Right atrium auricular region (tissue), 2 donors: ENCODE measurements around the gene TBX2. TPM values are rescaled to one million over a fixed set of nuclear protein-coding genes. Genes with fewer than 3 reads are reported as not detected.

Experiments used
- DNase-seq: peaks from one replicate; pipeline ENCODE4 v3.0.0-alpha.2; 2019; ENCODE audit warnings: low spot score
- H3K27ac ChIP-seq, 2 donors: fragments of 200-600 bp; sonication (generic); 1 replicate in 1 of 2; 2 replicates in 1 of 2; pipeline ENCODE4 v1.5.1; 2016 to 2019
- H3K27me3 ChIP-seq, 2 donors: fragments of 200-600 bp; sonication (generic); one replicate each; pipeline versions ENCODE4 v1.5.1 to v1.6.0; 2017 to 2019
- H3K36me3 ChIP-seq: fragments of 200-600 bp; sonication (generic); one replicate; pipeline ENCODE4 v1.5.1; 2016
- H3K4me1 ChIP-seq, 2 donors: fragments of 200-600 bp; sonication (generic); one replicate each; pipeline versions ENCODE4 v1.5.1 to v1.6.0; 2017 to 2019
- H3K4me3 ChIP-seq, 2 donors: fragments of 200-600 bp; sonication (generic); 1 replicate in 1 of 2; 2 replicates in 1 of 2; pipeline ENCODE4 v1.5.1; 2017 to 2019; ENCODE audit warnings: mild to moderate bottlenecking in 1 of 2, moderate library complexity in 1 of 2
- H3K9me3 ChIP-seq, 2 donors: fragments of 200-600 bp; sonication (generic); one replicate each; pipeline ENCODE4 v1.5.1; 2019
- total RNA-seq, 2 donors: library from RNA; depleted of rRNA; stranded (reverse); fragments of >200 nt; gene quantifications; one replicate each; pipeline ENCODE4 v1.1.0, GENCODE V29; 2016
- TF ChIP-seq, protein P1 (sequence below), 2 donors: fragments of 200-600 bp; sonication (generic); IDR thresholded peaks; one replicate each; pipeline ENCODE4 v1.5.1; 2019; ENCODE audit warnings: antibody characterized with exemption in 2 of 2

Gene TBX2
- total RNA-seq, 2 donors from 2014 or later: 4.3 to 6.9 TPM

DNA sequence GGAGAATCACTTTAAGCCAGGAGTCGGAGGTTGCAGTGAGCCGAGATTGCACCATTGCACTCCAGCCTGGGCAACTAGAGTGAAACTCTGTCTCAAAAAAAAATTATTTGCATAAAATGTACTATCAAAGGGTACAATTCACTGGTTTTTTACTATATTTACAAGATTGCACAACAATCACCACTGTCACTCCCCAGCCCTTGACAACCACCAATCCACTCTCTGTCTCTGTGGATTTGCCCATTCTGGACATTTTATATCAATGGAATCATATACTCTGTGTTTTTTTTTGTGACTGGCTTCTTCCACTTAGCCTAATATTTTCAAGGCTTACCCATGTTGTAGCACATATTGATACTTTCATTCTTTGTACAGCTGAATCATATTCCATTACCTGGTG is 18.8 kb downstream of the TBX2 start:
- TF ChIP-seq, protein P1, sequence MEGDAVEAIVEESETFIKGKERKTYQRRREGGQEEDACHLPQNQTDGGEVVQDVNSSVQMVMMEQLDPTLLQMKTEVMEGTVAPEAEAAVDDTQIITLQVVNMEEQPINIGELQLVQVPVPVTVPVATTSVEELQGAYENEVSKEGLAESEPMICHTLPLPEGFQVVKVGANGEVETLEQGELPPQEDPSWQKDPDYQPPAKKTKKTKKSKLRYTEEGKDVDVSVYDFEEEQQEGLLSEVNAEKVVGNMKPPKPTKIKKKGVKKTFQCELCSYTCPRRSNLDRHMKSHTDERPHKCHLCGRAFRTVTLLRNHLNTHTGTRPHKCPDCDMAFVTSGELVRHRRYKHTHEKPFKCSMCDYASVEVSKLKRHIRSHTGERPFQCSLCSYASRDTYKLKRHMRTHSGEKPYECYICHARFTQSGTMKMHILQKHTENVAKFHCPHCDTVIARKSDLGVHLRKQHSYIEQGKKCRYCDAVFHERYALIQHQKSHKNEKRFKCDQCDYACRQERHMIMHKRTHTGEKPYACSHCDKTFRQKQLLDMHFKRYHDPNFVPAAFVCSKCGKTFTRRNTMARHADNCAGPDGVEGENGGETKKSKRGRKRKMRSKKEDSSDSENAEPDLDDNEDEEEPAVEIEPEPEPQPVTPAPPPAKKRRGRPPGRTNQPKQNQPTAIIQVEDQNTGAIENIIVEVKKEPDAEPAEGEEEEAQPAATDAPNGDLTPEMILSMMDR (IDR thresholded peaks at IDR 0.05): no peak
- Histone ChIP-seq H3K27me3 (no peaks in the 10 kb centered on the region), H3K27ac (no peak overlapping the region), H3K4me1 (peaks cover 0 to 28% of the 10 kb centered on the region in 2 donors), H3K36me3 (no peaks in the 10 kb centered on the region), H3K4me3 (no peak overlapping the region), H3K9me3 (no peaks in the 10 kb centered on the region)
- DNase-seq: no peak

DNA sequence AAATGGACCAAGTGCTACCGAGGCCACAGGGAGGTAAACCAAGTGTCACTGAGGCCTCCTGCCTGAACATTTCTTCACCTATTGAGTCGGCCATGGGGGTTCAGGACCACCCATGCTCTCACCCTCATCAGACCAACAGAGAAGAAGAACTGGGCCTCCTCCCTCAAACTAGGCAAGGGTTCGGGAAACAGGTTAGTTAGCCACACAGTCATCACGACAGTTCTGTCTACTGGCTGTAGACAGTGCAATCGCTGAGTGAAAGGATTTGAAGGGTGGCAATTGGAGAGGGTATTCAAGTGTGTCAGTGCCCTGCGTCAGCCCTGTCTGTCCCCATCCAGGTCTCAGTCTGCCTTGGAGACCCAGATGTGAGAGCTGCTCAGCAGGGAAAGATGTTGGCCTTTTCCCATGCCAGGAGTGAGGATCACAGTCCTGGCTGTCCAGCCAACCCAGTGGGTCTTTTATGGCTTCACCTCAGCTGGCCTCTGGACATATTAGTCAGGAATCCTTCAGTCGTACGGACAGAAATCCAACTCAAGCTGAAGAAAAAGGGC is 19.9 kb downstream of the TBX2 start:
- TF ChIP-seq, protein P1 (IDR thresholded peaks at IDR 0.05): no peak
- Histone ChIP-seq H3K4me1 (peaks cover 0 to 17% of the 10 kb centered on the region in 2 donors), H3K4me3 (no peak overlapping the region), H3K27me3 (no peaks in the 10 kb centered on the region), H3K27ac (no peak overlapping the region), H3K36me3 (no peaks in the 10 kb centered on the region), H3K9me3 (no peaks in the 10 kb centered on the region)
- DNase-seq: no peak

DNA sequence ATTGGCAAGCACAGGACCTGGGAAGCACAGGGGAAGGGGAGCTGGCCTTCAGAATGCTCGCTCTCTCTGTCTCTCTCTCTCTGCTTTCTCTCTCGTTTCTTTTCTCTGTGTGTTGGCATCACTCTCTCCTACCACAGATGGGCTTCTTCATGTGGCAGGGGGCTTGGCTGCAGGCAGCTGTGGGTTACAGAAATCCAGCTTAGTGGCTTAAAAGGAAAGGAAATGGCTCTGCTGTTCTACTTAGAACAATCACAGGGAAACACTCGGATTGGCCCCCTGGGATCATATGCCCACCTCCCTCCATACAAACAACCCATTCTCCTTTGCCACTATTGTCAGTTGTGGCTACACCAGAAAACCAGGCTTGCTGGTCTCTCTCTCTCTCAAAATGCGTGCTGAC is 20.4 kb downstream of the TBX2 start:
- Histone ChIP-seq H3K36me3 (no peaks in the 10 kb centered on the region), H3K27me3 (no peaks in the 10 kb centered on the region), H3K4me1 (peaks cover 0 to 13% of the 10 kb centered on the region in 2 donors), H3K4me3 (no peak overlapping the region), H3K9me3 (no peaks in the 10 kb centered on the region), H3K27ac (no peak overlapping the region)
- TF ChIP-seq, protein P1 (IDR thresholded peaks at IDR 0.05): no peak
- DNase-seq: no peak

DNA sequence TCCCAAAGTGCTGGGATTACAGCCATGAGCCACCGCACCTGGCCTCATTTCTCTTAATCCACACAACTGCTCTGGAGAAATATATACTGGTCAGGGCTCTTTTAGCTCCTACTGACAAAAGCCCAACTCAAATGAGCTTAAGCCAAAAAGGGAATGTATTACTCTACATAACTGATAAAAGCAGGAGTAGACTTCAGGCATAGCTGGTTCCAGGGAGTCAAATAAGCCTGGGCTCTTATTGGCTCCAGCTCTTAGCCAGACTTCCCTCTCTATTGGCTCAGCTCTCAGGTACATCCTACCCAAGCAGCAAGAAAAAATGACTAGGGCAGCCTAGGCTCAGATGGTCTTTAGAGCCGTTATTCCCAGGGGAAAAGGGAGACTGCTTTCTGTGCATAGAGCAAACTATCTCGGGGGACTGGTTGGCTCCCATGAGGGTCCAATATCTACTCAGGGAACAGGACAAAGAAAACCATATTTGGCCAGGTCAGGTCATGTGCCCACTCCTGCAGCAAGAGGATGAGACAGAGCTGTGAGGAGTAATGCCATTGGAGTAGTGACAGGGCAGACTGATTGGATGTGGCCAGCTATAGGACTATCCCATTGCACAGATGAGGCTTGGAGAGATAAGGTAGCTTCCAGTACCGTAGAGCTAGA is 21.2 kb downstream of the TBX2 start:
- Histone ChIP-seq H3K36me3 (no peaks in the 10 kb centered on the region), H3K9me3 (no peaks in the 10 kb centered on the region), H3K4me3 (no peak overlapping the region), H3K27me3 (no peaks in the 10 kb centered on the region), H3K27ac (no peak overlapping the region), H3K4me1 (peaks cover 0 to 11% of the 10 kb centered on the region in 2 donors)
- TF ChIP-seq, protein P1 (IDR thresholded peaks at IDR 0.05): no peak
- DNase-seq: no peak

DNA sequence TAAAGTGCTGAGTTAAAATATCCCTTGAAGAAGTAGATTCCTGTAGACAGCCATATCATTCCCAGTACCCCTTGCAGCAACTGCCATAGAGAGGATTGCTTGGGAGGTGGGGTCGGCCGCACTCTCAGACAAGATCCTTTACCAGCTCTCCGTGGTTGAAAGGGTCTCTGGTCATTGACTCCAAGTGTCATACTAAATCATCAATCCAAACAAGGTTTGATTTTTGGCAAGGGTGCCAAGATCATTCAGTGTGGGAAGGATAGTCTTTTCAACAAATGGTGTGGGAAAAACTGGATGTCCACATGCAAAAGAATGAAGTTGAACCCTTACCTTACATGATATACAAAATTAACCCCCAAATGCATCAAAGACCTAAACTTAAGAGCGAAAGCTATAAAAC is 21.8 kb downstream of the TBX2 start:
- TF ChIP-seq, protein P1 (IDR thresholded peaks at IDR 0.05): no peak
- Histone ChIP-seq H3K27me3 (no peaks in the 10 kb centered on the region), H3K9me3 (no peaks in the 10 kb centered on the region)

More for the DNA sequence above, 21.8 kb downstream of the TBX2 start:
- Histone ChIP-seq H3K36me3 (no peaks in the 10 kb centered on the region), H3K4me3 (no peak overlapping the region), H3K27ac (no peak overlapping the region), H3K4me1 (peaks cover 0 to 10% of the 10 kb centered on the region in 2 donors)
- DNase-seq: no peak
